ENCODE results near the gene SLC26A6.

Gene SLC26A6

GRCh38 chr3:48599077-48599501 lies 36.2 kb downstream of the SLC26A6 start:
- no peak for DNase-seq (ENCODE audit: low read depth)

DNA sequence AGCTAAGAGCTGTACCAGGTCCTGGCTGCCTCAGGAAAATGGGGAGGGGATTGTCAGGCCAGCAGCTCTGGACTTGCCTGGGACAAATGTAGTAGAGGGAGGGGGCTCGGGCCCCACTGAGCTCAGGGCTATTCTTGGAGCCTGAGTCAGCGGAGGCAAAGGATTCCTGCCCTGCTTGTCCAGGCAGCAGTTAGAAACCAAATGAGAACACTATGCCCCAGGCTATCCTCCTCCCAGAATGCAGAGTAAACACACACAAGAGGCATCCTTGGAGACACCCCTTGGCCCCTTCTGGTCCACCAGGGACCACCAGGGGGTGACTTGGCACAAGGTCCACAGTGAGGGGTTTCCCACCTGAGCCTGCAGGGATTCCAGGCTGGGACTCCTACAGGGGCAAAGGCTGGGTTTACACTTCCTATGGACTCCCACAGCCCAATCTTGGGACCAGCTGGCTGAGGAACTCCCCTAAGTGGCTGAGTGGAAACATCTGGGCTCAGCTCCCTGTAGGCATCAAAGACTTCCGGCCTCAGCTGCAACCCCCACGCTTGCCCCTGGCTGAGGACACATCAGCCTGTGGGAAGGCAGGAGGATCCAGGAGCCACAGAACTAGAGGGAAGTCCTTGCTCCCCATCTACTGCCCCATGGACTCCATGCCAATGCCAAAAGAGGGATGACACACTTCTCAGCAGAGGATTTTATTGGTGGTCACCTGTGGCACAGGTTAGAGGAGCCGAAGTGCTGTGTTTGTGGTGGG lies 36.8 kb downstream of the SLC26A6 start:
- DNase-seq (ENCODE audit: low read depth) = no peak

DNA sequence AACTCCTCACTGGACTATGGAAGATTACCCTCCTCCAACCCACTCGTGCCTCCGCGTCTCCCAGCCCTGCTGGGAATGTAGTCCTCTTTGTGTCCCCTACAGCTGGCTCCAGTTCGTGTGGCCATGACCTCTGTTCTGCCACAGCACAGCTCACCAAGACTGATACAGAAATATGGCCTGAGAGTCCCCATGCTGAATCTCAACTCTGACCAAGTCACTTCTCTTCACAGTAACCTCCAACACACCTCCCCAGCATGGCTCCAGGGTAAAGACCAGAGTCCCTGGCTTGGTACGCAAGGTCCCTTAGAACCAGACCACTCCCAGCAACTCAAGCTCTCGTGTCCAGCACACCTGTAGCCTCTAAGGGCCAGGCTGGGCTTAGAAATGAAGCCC lies 37.9 kb downstream of the SLC26A6 start:
- no peak for DNase-seq (ENCODE audit: low read depth)

DNA sequence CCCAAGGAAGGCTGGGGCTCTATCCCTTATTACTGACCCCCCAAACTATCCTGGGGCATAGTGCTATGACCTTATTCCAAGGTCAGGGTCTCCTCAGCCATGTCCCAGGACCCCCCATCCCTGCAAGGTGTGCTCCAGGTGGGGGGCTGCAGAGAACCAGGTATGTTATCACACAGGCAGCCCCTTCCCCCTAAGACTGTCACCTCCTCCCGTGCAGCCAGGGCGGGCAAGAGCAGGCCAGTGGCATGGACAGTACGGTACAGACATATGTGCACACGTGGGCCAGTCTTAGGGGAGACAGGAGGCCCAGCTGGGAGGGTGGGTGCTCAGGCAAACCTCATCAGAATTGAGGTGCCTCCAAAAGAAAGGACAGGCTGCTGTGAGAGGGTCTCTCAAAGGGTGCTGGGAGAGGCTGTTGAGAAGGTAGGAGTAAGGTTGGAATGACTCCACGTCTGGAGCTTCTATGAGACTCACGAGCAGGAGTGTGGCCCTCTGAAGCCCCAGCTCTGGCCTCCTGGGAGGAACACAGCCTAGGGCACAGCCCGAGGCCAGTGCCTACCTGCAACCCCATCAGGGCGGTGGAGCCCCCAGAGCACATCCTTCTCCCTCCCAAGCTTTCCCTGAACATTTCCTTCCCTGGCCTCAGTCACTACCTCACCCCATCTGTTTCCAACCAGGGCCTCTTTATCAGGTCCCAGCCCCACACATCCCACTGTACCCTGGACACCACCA lies 38.4 kb downstream of the SLC26A6 start:
- no peak for DNase-seq (ENCODE audit: low read depth)

GRCh38 chr3:48596157-48596556 lies 39.1 kb downstream of the SLC26A6 start:
- no peak for DNase-seq (ENCODE audit: low read depth)

DNA sequence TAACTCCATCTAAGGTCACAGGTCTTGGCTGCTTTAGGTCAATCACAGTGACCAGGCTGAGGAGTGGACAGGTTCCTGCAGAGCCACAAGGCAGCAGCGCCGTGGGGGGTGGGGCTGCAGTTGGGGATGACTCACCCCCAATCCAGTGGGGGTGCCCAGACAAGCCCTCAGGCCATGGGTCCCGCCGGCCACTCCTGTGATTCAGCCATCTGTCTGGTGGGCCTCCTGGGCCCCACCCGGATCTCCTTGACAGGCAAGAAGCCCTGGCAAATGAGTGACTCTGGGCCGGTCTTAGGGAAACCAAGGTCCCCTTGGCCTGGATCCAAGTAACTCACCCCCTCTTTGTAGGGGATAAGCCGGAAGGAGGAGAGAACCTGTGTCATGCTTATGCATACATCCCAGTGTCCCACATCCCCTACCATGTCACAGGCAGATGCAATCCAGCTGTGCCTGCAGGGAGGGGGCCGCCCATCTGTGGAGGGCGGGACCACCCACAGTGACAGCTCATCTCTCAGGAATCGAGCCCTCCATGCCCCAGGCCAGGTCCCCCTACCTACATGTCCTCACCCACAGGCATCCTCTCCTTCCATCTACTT lies 39.6 kb downstream of the SLC26A6 start:
- no peak for DNase-seq (ENCODE audit: low read depth)

- no peak for DNase-seq (ENCODE audit: low read depth)
Measured at GRCh38 chr3:48595075-48595525, 40.2 kb downstream of the SLC26A6 start, which contains the start of gene COL7A1. Gene COL7A1, minus strand, starts transcription at chr3:48595329. Its CDS starts 170 bp downstream, at chr3:48595159.

- no peak for DNase-seq (ENCODE audit: low read depth)
Measured at GRCh38 chr3:48594417-48595049, 40.7 kb downstream of the SLC26A6 start.

GRCh38 chr3:48593337-48593736 lies 41.9 kb downstream of the SLC26A6 start:
- DNase-seq (ENCODE audit: low read depth) = no peak

- DNase-seq (ENCODE audit: low read depth) = no peak
Measured at GRCh38 chr3:48592519-48593087, 42.7 kb downstream of the SLC26A6 start.

- DNase-seq (ENCODE audit: low read depth) = no peak
Measured at GRCh38 chr3:48591886-48592518, 43.3 kb downstream of the SLC26A6 start.

DNA sequence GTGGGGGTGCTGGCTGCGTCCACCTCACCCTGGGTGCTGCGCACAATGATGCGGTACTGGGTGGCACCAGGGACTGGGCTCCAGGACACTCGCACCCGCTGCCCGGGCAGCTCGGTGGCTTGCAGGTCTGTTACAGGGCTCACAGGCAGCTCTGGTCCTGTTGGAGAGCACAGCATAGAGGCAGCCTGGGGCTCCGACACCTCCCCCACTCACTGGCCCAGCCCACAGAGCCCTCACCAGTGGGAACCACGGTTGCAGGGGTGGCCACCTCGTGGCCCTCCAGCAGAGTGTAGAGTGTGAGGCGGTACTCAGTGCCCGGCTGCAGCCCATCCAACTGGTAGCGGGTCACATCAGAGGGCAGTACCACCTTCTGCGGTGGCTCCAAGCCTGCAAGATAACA lies 43.8 kb downstream of the SLC26A6 start:
- DNase-seq (ENCODE audit: low read depth) = no peak

GRCh38 chr3:48588230-48588629 lies 47.0 kb downstream of the SLC26A6 start:
- no peak for DNase-seq (ENCODE audit: low read depth)

GRCh38 chr3:48587686-48588085 lies 47.6 kb downstream of the SLC26A6 start:
- no peak for DNase-seq (ENCODE audit: low read depth)

DNA sequence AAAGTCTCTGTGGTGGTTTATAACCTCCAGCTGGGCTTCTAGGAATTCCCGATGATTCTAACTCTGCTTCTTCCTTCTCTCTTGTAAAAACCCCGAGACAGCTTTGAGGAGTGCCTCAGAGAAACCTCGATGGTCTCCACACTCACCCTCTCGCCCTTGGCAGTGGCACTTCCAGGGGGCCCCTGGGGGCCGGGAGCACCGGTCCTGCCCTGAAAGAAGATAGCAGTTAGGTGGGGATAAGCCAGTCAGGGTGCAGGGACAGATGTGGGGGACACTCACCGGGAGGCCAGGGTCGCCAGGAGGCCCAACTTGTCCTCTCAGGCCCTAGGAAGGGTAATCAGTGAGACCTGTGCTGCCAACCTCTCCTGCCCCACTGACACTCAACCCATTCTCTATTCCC lies 49.9 kb downstream of the SLC26A6 start:
- DNase-seq (ENCODE audit: low read depth) = no peak

GRCh38 chr3:48584836-48585235 lies 50.4 kb downstream of the SLC26A6 start:
- DNase-seq (ENCODE audit: low read depth) = no peak

DNA sequence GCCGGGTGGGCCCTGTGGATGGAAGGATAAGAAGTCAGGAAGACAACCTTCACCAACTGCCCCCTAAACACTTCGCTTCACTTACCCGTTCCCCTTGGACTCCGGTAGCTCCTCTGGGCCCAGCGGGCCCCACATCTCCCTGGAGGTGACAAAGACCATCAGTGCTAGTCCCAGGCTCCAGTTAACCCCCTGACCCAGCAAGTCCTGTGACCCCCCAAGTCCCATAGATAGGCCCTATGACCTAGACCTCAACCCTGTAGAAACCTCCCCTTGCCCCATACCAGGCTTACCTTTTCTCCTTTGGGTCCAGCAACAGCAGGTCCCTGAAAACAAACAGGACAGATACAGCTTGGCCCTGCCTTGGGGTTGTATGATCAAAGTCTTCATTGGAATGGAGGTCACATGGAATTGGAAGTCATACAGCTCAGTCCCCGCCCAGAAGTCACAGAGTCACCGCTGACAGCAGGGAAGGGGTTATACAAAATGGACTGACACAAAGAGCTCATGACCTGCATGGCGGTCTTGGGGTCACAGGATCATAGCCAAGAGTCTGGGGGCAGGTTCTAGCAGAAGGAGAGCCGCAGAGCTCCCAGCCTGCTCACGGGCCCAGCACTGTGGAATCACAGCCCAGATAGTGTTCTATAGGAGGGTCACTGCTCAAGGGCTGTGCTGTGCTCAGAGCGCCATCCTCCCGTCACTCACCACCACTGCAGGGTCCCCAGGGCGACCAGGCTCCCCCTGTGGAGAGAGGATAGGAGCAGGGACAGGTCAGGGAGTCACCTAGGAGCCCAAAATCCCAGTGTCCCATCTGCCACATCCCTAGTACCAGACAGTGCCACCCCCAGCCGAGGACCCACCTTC lies 53.4 kb downstream of the SLC26A6 start:
- DNase-seq (ENCODE audit: low read depth) = no peak

DNA sequence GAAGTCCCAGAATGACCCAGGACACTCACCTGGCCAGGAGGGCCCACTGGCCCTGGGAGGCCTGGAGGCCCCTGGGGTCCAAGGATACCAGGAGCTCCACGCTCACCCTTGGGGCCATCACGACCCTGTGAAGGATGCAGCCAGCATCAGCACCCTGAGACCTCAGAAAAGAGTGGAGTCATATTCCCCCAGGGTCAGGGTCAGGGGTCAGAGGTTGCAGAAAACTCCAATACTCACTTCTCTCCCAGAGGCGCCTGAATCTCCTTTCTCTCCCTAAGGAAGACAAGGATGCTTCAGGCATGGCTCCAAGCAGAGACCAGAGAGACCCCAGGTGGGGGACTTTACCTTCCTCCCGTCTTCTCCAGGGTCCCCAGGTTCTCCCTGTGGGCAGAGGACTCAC lies 58.6 kb downstream of the SLC26A6 start:
- no peak for DNase-seq (ENCODE audit: low read depth)
